ENCODE data around the gene HACD3. TPM values are rescaled to one million over a fixed set of nuclear protein-coding genes. Genes with fewer than 3 reads are reported as not detected.

HACD3 gene
- polyA plus RNA-seq, 2 of the 4 experiments (the other 2 are of a cell fraction): 151 to 212 TPM

DNA sequence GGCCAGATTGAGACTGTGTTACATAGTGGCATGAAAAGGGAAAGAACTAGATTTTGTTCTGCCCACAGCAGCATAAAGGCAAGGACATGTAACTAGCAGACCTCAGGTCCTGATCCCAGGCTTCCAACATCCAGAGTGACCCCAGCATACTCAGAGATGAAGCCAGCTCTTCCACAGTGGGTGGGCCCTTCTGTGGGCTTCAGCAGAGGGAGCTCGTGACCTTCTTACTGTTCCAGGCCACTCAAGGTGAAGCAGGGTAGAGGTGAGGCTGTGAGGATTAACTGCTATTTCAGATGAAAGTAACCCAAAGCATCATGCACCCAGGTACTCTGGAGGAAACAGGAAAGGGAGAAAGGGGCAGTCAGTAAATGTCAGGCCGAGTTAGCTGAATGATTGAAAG lies 90.6 kb downstream of the HACD3 start:
- no peak overlapping the region for H3K27ac ChIP-seq
- no peak overlapping the region for H3K4me3 ChIP-seq
- TF ChIP-seq RAD21 (conservative IDR thresholded peaks at IDR 0.05 in 1 of 2, IDR thresholded peaks at IDR 0.05 in 1 of 2) (0 out of 5 replicates have a peak, but pooled peaks of 1 of the 2 experiments have one; percentile 13), JUNB (IDR thresholded peaks at IDR 0.05) (no peak), KDM1A (IDR thresholded peaks at IDR 0.05; ENCODE audit: low read depth) (no peak)
- TF ChIP-seq, protein P1, sequence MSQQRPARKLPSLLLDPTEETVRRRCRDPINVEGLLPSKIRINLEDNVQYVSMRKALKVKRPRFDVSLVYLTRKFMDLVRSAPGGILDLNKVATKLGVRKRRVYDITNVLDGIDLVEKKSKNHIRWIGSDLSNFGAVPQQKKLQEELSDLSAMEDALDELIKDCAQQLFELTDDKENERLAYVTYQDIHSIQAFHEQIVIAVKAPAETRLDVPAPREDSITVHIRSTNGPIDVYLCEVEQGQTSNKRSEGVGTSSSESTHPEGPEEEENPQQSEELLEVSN (IDR thresholded peaks at IDR 0.05; ENCODE audit: borderline replicate concordance, low read depth): no peak
- TF ChIP-seq, protein P2, sequence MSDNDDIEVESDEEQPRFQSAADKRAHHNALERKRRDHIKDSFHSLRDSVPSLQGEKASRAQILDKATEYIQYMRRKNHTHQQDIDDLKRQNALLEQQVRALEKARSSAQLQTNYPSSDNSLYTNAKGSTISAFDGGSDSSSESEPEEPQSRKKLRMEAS (IDR thresholded peaks at IDR 0.05): no peak
- H3K4me1 ChIP-seq: no peaks in the 10 kb centered on the region
- H3K4me2 ChIP-seq: no peak overlapping the region
- WGBS (ENCODE audit: missing lambda C conversion rate): 60% methylated on average over 2 of the region's 2 CpGs
- CTCF ChIA-PET: interaction anchor here (0.5 to 9.8 kb wide), 7 partner anchors 9 to 242 kb away, joined by 3 to 106 read pairs (median 3); partner anchors contain the start of gene INTS14
- ATAC-seq: peak; percentile 33 to 57; a peak in 2 of 6 replicates
- FAIRE-seq: no peak
- POLR2A ChIA-PET: interaction anchor here (0.5 kb wide), 1 partner anchor 699 kb away, joined by 6 read pairs; no protein-coding TSS in a partner anchor
- no peaks in the 10 kb centered on the region for H3K9me3 ChIP-seq
- DNase-seq (ENCODE audit: low read depth in 1 of 2, low spot score in 1 of 2): no peak

DNA sequence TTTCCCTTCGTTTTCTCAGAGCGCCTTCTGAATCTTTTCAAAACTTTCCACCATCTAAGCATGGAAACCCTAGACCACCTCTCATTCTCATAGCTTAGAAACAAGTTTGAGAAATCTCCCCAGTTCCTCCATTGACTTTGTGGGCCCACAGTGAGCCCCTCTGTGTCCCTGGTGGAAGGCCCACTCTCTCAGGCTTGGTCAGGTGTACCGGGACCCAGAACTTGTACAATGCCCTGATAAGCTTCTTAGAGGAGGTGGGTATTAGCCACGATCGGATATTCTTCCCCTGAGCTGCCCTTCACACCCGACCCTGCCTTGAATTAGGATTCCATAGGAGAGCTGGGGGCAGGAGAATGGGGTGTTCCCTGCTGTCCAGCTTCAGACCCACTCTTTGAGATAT lies 91.4 kb downstream of the HACD3 start, which contains the start of gene SLC24A1:
Gene SLC24A1, plus strand, starts transcription at position 301 of the 400 bp plus-strand sequence. CDS start 2,143 bp downstream, outside the sequence.
- 75% methylated on average over 6 of the region's 6 CpGs for WGBS (ENCODE audit: missing lambda C conversion rate)
- ChIA-PET POLR2A (interaction anchor here (1.6 kb wide), 1 partner anchor 11 kb away, joined by 8 read pairs; the partner anchor contains the start of gene INTS14), CTCF (interaction anchor here (0.7 to 9.8 kb wide), 6 partner anchors 9 to 241 kb away, joined by 3 to 106 read pairs (median 3); partner anchors contain the start of gene INTS14)
- ATAC-seq: no peak
- H3K4me3 ChIP-seq: no peak within 1 kb of the TSS
- H3K4me1 ChIP-seq: no peaks in the 10 kb centered on the region
- H3K4me2 ChIP-seq: no peak within 1 kb of the TSS
- H3K27ac ChIP-seq: no peak within 1 kb of the TSS
- DNase-seq (ENCODE audit: low read depth in 1 of 2, low spot score in 1 of 2): no peak
- TF ChIP-seq ZNF302 (CRISPR knock-in tag; IDR thresholded peaks at IDR 0.05) (no peak), EP300 (IDR thresholded peaks at IDR 0.05) (no peak), FOSL2 (IDR thresholded peaks at IDR 0.05) (no peak), FOSL2 (CRISPR knock-in tag; IDR thresholded peaks at IDR 0.05) (no peak), NFE2L2 (conservative IDR thresholded peaks at IDR 0.05; ENCODE audit: low read length) (no peak), POLR2A (IDR thresholded peaks at IDR 0.05; ENCODE audit: low read length) (no peak), HEYL (CRISPR knock-in tag; IDR thresholded peaks at IDR 0.05) (no peak), FOSB (CRISPR knock-in tag; IDR thresholded peaks at IDR 0.05) (no peak), ZSCAN20 (CRISPR knock-in tag; IDR thresholded peaks at IDR 0.05) (no peak), HOXB13 (CRISPR knock-in tag; IDR thresholded peaks at IDR 0.05; ENCODE audit: low read depth) (no peak), POLR2AphosphoS2 (conservative IDR thresholded peaks at IDR 0.05; ENCODE audit: low read length) (no peak), NPAS2 (CRISPR knock-in tag; IDR thresholded peaks at IDR 0.05; ENCODE audit: borderline replicate concordance) (no peak), NR3C1 (IDR thresholded peaks at IDR 0.05) (no peak), EHMT2 (IDR thresholded peaks at IDR 0.05; ENCODE audit: low read depth) (no peak), RAD21 (conservative IDR thresholded peaks at IDR 0.05 in 1 of 2, IDR thresholded peaks at IDR 0.05 in 1 of 2) (no peak), TP53 (CRISPR knock-in tag; IDR thresholded peaks at IDR 0.05) (no peak)
- TF ChIP-seq, protein P1 (IDR thresholded peaks at IDR 0.05; ENCODE audit: borderline replicate concordance, low read depth): no peak
- TF ChIP-seq, protein P3, sequence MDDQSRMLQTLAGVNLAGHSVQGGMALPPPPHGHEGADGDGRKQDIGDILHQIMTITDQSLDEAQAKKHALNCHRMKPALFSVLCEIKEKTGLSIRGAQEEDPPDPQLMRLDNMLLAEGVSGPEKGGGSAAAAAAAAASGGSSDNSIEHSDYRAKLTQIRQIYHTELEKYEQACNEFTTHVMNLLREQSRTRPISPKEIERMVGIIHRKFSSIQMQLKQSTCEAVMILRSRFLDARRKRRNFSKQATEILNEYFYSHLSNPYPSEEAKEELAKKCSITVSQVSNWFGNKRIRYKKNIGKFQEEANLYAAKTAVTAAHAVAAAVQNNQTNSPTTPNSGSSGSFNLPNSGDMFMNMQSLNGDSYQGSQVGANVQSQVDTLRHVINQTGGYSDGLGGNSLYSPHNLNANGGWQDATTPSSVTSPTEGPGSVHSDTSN (IDR thresholded peaks at IDR 0.05): no peak
- H3K9me3 ChIP-seq: no peaks in the 10 kb centered on the region
- FAIRE-seq: no peak

DNA sequence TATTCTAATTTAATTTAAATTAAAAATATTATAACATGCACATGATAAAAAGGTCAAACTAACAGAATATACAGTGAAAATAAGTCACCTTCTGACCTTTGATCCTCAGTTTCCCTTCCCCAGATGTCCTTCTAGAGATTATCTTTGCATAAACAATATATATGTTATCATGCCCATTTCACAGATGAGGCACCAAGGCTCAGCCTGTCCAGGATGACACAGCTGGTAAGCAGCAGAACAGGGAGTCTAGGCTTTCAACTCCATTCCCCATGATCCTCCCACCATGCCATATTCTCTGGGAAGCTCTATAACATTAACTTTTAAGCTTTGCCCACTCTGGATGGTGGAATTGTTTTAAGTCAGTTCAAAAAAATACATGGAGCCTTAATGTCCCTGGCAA lies 92.8 kb downstream of the HACD3 start:
- POLR2A ChIA-PET: interaction anchor here (1.0 kb wide), 1 partner anchor 12 kb away, joined by 5 read pairs; the partner anchor contains the start of gene INTS14
- H3K9me3 ChIP-seq: no peaks in the 10 kb centered on the region
- no peak for ATAC-seq
- H3K4me2 ChIP-seq: no peak overlapping the region
- no peaks in the 10 kb centered on the region for H3K4me1 ChIP-seq
- no peak for DNase-seq (ENCODE audit: low read depth in 1 of 2, low spot score in 1 of 2)
- CTCF ChIA-PET: interaction anchor here (3.6 to 9.8 kb wide), 2 partner anchors 11 to 13 kb away, joined by 26 to 106 read pairs; partner anchors contain the start of gene INTS14
- no peak overlapping the region for H3K27ac ChIP-seq
- FAIRE-seq: no peak
- H3K4me3 ChIP-seq: no peak overlapping the region
- TF ChIP-seq RAD21 (conservative IDR thresholded peaks at IDR 0.05 in 1 of 2, IDR thresholded peaks at IDR 0.05 in 1 of 2) (no peak), CEBPB (IDR thresholded peaks at IDR 0.05) (no peak), HEYL (CRISPR knock-in tag; IDR thresholded peaks at IDR 0.05) (no peak), MAFK (IDR thresholded peaks at IDR 0.05; ENCODE audit: partially characterized antibody) (no peak), POLR2AphosphoS2 (conservative IDR thresholded peaks at IDR 0.05; ENCODE audit: low read length) (no peak), ZFP36 (IDR thresholded peaks at IDR 0.05; ENCODE audit: borderline replicate concordance, partially characterized antibody) (no peak), JUN (IDR thresholded peaks at IDR 0.05) (no peak), JUNB (IDR thresholded peaks at IDR 0.05) (no peak), NPAS2 (CRISPR knock-in tag; IDR thresholded peaks at IDR 0.05; ENCODE audit: borderline replicate concordance) (no peak), FOSL2 (IDR thresholded peaks at IDR 0.05) (no peak), FOSL2 (CRISPR knock-in tag; IDR thresholded peaks at IDR 0.05) (no peak), MAZ (IDR thresholded peaks at IDR 0.05; ENCODE audit: borderline replicate concordance, low read depth, low read length) (no peak)
- TF ChIP-seq, protein P4, sequence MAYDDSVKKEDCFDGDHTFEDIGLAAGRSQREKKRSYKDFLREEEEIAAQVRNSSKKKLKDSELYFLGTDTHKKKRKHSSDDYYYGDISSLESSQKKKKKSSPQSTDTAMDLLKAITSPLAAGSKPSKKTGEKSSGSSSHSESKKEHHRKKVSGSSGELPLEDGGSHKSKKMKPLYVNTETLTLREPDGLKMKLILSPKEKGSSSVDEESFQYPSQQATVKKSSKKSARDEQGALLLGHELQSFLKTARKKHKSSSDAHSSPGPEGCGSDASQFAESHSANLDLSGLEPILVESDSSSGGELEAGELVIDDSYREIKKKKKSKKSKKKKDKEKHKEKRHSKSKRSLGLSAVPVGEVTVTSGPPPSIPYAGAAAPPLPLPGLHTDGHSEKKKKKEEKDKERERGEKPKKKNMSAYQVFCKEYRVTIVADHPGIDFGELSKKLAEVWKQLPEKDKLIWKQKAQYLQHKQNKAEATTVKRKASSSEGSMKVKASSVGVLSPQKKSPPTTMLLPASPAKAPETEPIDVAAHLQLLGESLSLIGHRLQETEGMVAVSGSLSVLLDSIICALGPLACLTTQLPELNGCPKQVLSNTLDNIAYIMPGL (CRISPR knock-in tag; IDR thresholded peaks at IDR 0.05; ENCODE audit: borderline replicate concordance): no peak
- TF ChIP-seq, protein P5, sequence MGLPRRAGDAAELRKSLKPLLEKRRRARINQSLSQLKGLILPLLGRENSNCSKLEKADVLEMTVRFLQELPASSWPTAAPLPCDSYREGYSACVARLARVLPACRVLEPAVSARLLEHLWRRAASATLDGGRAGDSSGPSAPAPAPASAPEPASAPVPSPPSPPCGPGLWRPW (IDR thresholded peaks at IDR 0.05): no peak
- TF ChIP-seq, protein P6, sequence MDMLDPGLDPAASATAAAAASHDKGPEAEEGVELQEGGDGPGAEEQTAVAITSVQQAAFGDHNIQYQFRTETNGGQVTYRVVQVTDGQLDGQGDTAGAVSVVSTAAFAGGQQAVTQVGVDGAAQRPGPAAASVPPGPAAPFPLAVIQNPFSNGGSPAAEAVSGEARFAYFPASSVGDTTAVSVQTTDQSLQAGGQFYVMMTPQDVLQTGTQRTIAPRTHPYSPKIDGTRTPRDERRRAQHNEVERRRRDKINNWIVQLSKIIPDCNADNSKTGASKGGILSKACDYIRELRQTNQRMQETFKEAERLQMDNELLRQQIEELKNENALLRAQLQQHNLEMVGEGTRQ (IDR thresholded peaks at IDR 0.05): no peak
